Psoas muscle (tissue), 8 donors: ENCODE measurements around the gene COL5A1. TPM values are rescaled to one million over a fixed set of nuclear protein-coding genes. Genes with fewer than 3 reads are reported as not detected.

Source experiments
- ATAC-seq, 4 donors: fragments of 200-7000 bp; cut with Tn5 transposase; one replicate each; pipeline ENCODE4 v1.9.1; 2020; ENCODE audit warnings: moderate library complexity in 3 of 4, mild to moderate bottlenecking in 2 of 4
- DNase-seq, 2 donors: peaks; one replicate each; pipeline ENCODE4 v3.0.0-alpha.2; 2020
- H3K27ac ChIP-seq: fragments of 200-600 bp; one replicate; pipeline ENCODE4 v1.8.0; 2022
- H3K27me3 ChIP-seq, 3 donors: fragments of 200-600 bp in 1 of 3; one replicate each; pipeline versions ENCODE4 v1.6.1 to v1.8.0; 2013 to 2022; ENCODE audit warnings: low read length in 2 of 3, mild to moderate bottlenecking in 2 of 3, moderate library complexity in 1 of 3; ENCODE audit not compliant: insufficient read depth in 3 of 3
- H3K36me3 ChIP-seq, 2 donors: fragments of 200-600 bp in 1 of 2; one replicate each; pipeline versions ENCODE4 v1.6.1 to v1.8.0; 2013 to 2022; ENCODE audit warnings: low read depth in 1 of 2, mild to moderate bottlenecking in 1 of 2, moderate library complexity in 1 of 2; ENCODE audit not compliant: insufficient read depth in 1 of 2
- H3K4me1 ChIP-seq: fragments of 200-600 bp; one replicate; pipeline ENCODE4 v1.8.0; 2022
- H3K4me3 ChIP-seq: fragments of 200-600 bp; one replicate; pipeline ENCODE4 v1.8.0; 2022; ENCODE audit warnings: mild to moderate bottlenecking
- H3K9me3 ChIP-seq: fragments of 200-600 bp; one replicate; pipeline ENCODE4 v1.8.0; 2022
- WGBS, 3 donors: extraction: QIAGEN DNeasy Blood & Tissue Kit; methylation state at CpG; one replicate each; pipeline versions ENCODE4 v1.1.6 to v1.1.7; 2013; 5-methylcytosine and 5-hydroxymethylcytosine counted together
- intact Hi-C, 2 donors: fragments of 100-400 bp; cut with DNase I; formaldehyde crosslinking; loops; one replicate each; pipeline versions ENCODE4 v1.11.0 to v1.14.2; 2022
- polyA plus RNA-seq, 3 donors: library from polyadenylated mRNA; stranded (reverse); fragments of 200-250 nt; gene quantifications; one replicate each; pipeline ENCODE4 v1.2.3, GENCODE V29; 2013
- total RNA-seq, 4 donors: library from RNA; stranded (reverse); fragmentation: NEBNext Ultra II Directional in 2 of 4; extraction: Animal tissue kit (Norgen Biotek cat#: 25700) in 2 of 4; gene quantifications; one replicate each; pipeline versions ENCODE4 v1.2.1 to v1.2.4, GENCODE V29; 2021 to 2023
- TF ChIP-seq, protein P1 (sequence below): fragments of 200-600 bp; IDR thresholded peaks from one replicate; pipeline ENCODE4 v1.8.0; 2022; ENCODE audit warnings: antibody characterized with exemption
- donor health status: healthy with polysubstance abuse.
- donor health status: DM: no; HTN: no; CAD: no; lungs with moderate emphysema.
- donor health status: Bipolar disorder and iron deficiency.
- donor health status: healthy.
- donor health status: DM: yes; HTN: yes; CAD: no.
- donor health status: DM: no; HTN: no; CAD: no.
- donor health status: DM: no; HTN: no; CAD: no.
- donor health status: DM: yes; HTN: yes; CAD: no.

The COL5A1 gene
- total and polyA plus RNA-seq, 7 donors, result 1.7 to 11.3 (median 3.4) TPM

DNA sequence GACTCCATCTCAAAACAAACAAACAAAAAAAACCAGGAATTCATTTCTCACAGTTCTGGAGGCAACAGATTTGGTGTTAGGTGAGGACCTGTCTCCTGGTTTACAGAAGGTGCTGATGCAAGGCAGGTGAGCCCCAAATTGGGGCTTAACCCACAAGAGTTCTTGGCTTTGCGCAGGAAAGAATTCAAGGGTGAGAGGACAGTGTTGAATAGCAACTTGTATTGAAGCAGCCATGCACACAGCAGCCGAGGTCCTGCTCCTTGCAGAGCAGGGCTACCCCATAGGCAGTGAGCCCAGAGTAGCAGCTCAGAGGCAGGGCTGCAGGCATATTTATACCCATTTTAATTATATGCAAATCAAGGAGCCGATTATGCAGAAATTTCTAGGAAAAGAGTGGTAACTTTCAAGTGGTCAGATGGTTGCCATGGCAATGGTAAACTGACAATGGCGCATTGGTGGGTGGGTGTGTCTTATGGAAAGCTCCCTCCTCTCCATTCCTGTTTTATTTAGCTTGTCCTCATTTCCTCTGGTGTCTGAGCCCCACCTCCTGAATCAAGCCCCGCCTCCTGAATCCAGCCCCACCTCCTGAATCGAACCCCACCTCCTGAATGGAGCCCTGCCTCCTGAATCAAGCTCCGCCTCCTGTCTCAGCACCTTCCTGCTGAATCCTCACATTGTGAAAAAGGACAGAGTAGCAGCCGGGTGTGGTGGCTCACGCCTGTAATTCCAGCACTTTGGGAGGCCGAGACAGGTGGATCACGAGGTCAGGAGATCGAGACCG lies 34.5 kb upstream of the COL5A1 start:
- TF ChIP-seq, protein P1, sequence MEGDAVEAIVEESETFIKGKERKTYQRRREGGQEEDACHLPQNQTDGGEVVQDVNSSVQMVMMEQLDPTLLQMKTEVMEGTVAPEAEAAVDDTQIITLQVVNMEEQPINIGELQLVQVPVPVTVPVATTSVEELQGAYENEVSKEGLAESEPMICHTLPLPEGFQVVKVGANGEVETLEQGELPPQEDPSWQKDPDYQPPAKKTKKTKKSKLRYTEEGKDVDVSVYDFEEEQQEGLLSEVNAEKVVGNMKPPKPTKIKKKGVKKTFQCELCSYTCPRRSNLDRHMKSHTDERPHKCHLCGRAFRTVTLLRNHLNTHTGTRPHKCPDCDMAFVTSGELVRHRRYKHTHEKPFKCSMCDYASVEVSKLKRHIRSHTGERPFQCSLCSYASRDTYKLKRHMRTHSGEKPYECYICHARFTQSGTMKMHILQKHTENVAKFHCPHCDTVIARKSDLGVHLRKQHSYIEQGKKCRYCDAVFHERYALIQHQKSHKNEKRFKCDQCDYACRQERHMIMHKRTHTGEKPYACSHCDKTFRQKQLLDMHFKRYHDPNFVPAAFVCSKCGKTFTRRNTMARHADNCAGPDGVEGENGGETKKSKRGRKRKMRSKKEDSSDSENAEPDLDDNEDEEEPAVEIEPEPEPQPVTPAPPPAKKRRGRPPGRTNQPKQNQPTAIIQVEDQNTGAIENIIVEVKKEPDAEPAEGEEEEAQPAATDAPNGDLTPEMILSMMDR, result no peak
- DNase-seq (no peak), ATAC-seq (no peak)
- 89 to 90% (median 89%) methylated on average over 13 of the region's 13 CpGs for WGBS, 3 donors
- Histone ChIP-seq H3K27ac (no peak overlapping the region), H3K4me3 (no peak overlapping the region), H3K36me3 (no peaks in the 10 kb centered on the region), H3K27me3 (peaks cover 0 to 18% (median 0%) of the 10 kb centered on the region in 3 donors), H3K9me3 (peaks cover under 1% of the 10 kb centered on the region), H3K4me1 (no peaks in the 10 kb centered on the region)
- intact Hi-C loops, result no loop called here

DNA sequence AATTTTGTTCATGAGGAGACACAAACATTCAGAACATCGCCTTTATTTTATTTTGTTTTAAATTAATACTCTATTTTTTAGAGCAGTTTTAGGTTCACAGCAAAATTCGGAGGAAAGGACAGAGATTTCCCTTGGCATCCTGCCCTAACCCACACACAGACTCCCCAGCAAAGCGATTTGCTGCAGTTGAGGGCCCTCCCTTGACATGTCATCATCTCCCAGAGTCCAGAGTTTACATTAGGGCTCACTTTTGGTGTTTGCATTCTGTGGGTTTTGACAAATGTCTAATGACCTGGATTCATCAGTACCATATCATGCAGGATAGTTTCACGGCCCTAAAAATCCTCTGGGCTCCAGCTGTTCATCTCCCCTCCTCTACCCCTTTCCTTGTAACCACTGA lies 33.6 kb upstream of the COL5A1 start:
- intact Hi-C loops, result no loop called here
- Histone ChIP-seq H3K4me1 (no peaks in the 10 kb centered on the region), H3K27ac (no peak overlapping the region), H3K4me3 (no peak overlapping the region), H3K9me3 (peaks cover 8% of the 10 kb centered on the region), H3K36me3 (no peaks in the 10 kb centered on the region), H3K27me3 (peaks cover 0 to 24% (median 0%) of the 10 kb centered on the region in 3 donors)
- ATAC-seq, result no peak
- 48 to 54% (median 54%) methylated on average over 4 of the region's 4 CpGs for WGBS, 3 donors
- TF ChIP-seq, protein P1, result no peak
- no peak for DNase-seq

DNA sequence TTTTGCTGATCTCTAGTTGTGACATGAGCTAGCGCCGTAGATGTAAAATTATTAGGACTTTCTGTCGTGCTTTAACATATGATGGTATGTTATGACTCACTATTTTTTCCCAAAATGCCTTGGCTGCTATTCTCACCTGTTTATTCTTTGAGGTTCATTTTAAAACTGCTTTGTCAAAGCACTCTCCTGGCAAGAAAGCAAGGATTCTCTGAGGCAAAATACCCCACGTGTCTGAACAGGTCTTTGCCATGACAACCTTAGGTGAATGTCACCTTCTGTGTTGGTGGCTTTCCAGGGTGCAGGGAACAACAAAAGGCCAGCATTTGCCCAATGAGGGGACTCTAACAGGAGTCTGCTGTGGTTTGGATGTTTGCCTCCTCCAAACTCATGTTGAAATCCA lies 30.6 kb upstream of the COL5A1 start:
- WGBS, 3 donors, result 84 to 87% (median 87%) methylated on average over 4 of the region's 4 CpGs
- DNase-seq (no peak), ATAC-seq (no peak)
- Histone ChIP-seq H3K27me3 (peaks cover 1 to 32% (median 2%) of the 10 kb centered on the region in 3 donors), H3K9me3 (peaks cover 8% of the 10 kb centered on the region), H3K27ac (no peak overlapping the region), H3K4me1 (no peaks in the 10 kb centered on the region), H3K4me3 (no peak overlapping the region), H3K36me3 (no peaks in the 10 kb centered on the region)
- intact Hi-C loops, result no loop called here
- TF ChIP-seq, protein P1, result no peak

DNA sequence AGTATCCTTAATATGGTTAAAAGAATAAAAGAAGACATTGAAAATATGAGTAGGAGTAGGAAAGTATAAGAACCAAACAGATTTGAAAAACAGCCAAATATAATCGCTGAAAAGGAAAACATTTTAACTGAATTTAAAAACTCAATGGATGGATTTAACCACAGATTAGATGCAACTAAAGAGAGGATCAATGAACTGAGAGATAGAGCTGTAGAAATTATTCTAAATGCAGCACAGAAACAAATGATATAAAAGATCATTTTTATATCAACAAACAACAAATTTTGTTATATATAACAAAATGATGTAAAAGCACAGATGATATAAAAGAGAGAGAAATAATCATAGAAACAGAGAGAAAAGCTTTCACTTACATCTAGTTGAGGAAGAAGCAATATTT lies 29.3 kb upstream of the COL5A1 start:
- ATAC-seq (no peak), DNase-seq (no peak)
- intact Hi-C loops, result no loop called here
- no peaks in the 10 kb centered on the region for H3K36me3 ChIP-seq
- no peaks in the 10 kb centered on the region for H3K4me1 ChIP-seq
- 93 to 97% (median 95%) methylated on average over 1 of the region's 1 CpG for WGBS, 3 donors
- H3K27ac ChIP-seq, result no peak overlapping the region
- peaks cover 8% of the 10 kb centered on the region for H3K9me3 ChIP-seq
- peaks cover 1 to 40% (median 2%) of the 10 kb centered on the region in 3 donors for H3K27me3 ChIP-seq
- TF ChIP-seq, protein P1, result no peak
- H3K4me3 ChIP-seq, result no peak overlapping the region
